GM21825 (cell line): Measurements from ENCODE around the gene CLEC18B.
"Not testable (repeated sequence)": the region's sequence is repeated elsewhere in the genome, so short reads cannot be mapped to it uniquely, and the experiment has no call there.

ENCODE experiments used
- ATAC-seq: cut with Tn5 transposase; IDR thresholded peaks from one replicate; pipeline ENCODE4 v1.9.1; 2021; ENCODE audit warnings: mild to moderate bottlenecking, moderate library complexity; ENCODE audit not compliant: unreplicated experiment

CLEC18B gene

GRCh38 chr16:74361646-74362610, 59.4 kb downstream of the CLEC18B start:
- ATAC-seq: not testable (repeated sequence)
